Measurements from ENCODE around the gene C1orf141.

GRCh38 chr1:67171574-67171955 is 36.8 kb upstream of the C1orf141 start:
- no peak for TF ChIP-seq EZH2 (IDR thresholded peaks at IDR 0.05; ENCODE audit: insufficient read depth, poor library complexity, severe bottlenecking)
- no peak for TF ChIP-seq EZH2phosphoT487 (IDR thresholded peaks at IDR 0.05; ENCODE audit: insufficient read depth, low read depth)
